PC-3 (cell line): ENCODE measurements around the gene CIC.

Experiments used
- EZH2 ChIP-seq: fragments of 300-600 bp; sonication (generic); IDR thresholded peaks from one replicate; pipeline ENCODE4 v1.6.1; 2017; ENCODE audit warnings: antibody characterized with exemption, mild to moderate bottlenecking, low read length; ENCODE audit not compliant: unreplicated experiment
- TF ChIP-seq, protein P1 (sequence below): fragments of 300-600 bp; sonication (generic); conservative IDR thresholded peaks from 2 replicates; pipeline ENCODE4 v1.5.1; 2017; ENCODE audit warnings: antibody characterized with exemption, low read depth, mild to moderate bottlenecking, low read length

DNA sequence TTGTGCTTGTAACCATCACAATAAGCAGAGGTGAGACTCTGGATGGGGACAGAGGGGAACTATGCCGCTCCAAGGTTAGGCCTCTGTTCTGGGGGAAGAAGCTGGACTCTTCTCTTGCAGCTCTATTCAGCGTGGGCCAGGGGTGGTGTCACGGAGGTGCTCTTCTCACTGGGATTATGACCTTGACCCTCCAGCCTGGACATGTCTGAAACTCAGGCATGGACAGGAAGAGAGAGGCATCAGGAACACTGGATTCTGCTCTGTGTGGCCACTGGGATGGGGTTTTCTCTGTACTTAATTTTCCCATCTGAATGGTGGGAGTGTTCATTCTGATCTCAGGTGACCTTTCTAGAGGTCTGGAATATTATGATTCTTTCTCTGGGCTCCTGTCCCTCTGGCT is 64.0 kb downstream of the CIC start:
- TF ChIP-seq, protein P1, sequence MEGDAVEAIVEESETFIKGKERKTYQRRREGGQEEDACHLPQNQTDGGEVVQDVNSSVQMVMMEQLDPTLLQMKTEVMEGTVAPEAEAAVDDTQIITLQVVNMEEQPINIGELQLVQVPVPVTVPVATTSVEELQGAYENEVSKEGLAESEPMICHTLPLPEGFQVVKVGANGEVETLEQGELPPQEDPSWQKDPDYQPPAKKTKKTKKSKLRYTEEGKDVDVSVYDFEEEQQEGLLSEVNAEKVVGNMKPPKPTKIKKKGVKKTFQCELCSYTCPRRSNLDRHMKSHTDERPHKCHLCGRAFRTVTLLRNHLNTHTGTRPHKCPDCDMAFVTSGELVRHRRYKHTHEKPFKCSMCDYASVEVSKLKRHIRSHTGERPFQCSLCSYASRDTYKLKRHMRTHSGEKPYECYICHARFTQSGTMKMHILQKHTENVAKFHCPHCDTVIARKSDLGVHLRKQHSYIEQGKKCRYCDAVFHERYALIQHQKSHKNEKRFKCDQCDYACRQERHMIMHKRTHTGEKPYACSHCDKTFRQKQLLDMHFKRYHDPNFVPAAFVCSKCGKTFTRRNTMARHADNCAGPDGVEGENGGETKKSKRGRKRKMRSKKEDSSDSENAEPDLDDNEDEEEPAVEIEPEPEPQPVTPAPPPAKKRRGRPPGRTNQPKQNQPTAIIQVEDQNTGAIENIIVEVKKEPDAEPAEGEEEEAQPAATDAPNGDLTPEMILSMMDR, result no peak
- no peak for TF ChIP-seq EZH2
